HG02642 (cell line): Measurements from ENCODE around the gene CAPS.
"Not testable (repeated sequence)": the region's sequence is repeated elsewhere in the genome, so short reads cannot be mapped to it uniquely, and the experiment has no call there.

Experiments
- ATAC-seq: cut with Tn5 transposase; IDR thresholded peaks from one replicate; pipeline ENCODE4 v1.9.1; 2021; ENCODE audit warnings: mild to moderate bottlenecking; ENCODE audit not compliant: unreplicated experiment, poor library complexity

Gene CAPS

DNA sequence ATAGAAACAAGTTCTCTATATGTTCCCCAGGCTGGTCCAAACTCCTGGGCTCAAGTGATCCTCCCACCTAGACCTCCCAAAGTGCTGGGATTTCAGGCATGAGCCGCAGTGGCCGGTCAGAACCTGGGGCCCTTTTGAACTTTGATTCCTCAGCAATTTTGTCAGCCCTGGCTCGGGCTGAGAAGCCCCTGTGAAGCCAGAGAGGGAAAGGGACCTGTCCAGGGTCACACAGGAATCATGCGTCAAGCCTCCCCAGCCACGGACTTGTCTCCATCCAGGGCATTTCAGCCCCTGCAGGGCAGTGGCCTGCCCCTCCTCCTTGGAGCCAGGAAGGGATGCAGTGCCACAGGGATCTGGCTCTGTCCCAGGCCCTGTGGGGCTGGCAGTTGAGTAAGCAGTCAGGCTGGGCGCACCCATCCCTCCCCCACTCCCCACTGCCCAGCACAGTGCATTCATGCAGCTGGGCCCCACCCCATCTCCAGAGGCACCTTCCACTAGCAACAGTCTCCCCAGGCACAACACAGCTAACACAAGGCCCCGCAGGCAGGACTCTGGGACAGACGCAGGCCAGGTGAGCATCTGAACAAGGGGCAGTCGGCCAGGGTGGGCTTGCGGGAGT lies at the start of gene CAPS:
CAPS (plus strand) TSS at position 516 of the 619 bp plus-strand sequence. CDS start 153 bp downstream, outside the sequence.
- ATAC-seq, result no peak

DNA sequence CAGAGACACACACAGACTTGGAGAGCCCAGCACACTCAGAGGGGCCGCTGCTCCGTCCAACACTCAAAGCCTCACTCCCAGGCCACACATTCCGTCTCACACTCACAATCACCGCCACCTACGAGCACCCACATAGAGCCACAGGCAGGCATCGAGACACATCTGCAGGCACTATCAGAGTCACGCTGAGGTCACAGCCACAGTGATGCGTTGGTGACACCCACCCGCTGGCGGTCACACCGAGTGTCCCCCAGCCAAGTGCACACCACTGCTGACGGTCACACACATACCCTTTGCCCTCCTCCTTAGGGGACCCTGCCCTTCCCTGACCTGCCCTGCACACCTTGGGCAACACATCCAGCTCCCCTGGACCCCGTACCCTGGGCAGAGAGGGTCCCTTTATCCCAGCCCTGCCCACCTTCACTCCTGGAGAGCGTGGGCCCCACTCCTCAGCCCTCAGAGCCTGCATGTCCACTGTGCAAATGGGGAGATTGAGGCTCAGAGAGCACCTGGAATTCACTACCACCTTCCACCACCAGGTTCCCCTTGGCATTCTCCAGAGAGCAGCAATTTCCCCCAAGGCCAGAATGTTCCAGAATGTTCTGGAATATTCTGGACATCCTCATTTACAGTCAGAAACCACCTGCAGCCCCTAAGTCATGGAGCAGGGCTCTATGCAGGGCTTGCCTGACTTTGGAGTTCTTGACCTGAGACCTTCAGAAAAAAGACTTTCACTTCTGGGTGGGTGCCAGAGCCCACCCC lies 49.1 kb upstream of the CAPS start:
- no peak for ATAC-seq

DNA sequence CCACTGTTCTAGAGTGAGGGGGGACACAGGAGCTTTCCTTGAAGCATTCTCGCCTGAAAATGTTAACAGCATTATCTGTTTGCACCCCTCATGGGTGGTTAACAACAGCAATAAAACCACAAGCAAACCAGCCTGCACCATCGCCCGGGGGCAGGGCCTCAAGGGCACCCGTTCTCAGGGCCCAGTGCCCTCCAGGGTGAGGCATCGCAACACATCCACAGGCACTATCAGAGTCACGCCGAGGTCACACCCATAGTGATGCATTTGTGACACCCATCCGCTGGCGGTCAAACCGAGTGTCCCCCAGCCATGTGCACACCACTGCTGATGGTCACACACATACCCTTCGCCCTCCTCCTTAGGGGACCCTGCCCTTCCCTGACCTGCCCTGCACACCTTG lies 48.3 kb upstream of the CAPS start:
- no peak for ATAC-seq

DNA sequence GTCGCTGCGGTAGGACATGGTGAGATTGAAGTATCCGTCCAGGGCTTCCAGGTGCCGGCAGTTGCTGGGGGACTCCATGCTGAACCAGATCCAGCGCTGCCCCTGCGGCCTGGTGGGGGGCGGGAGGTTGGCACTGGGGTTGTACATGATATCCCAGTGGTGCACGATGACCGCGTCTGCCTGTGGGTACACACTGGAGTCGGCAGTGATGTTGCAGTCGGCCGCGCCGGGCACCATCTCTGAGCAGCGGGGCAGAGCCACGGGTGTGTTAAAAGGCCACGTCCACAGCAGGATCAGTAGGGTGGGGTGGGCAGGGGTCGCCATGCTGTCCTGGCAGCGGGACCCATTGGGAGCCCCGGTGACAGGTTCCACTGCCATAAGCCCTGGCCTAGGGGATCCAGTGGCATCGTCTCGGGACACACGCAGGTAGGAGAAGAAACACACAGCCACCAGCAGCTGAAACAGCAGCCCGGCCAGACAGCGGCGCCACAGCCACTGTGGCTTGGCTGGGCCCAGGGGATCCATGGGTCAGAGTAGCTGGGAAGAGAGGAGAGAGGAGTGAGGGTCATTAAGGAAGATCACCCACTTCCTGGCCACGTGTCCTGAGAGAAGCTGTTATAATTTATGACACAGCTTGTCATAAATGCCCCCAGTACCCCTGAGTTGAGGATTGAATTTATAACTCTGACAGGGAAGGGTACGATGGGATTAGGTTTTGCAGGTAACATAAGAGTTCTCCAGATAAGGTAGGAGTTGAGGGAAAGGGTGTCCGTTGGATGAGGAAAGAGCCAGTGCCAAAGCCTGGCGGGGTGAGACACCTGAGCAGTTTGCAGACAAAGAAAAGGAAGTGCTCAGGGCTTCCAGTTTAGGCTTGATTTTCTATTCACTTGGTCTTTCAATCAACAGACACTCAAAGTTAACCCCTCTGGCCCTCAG lies 46.6 kb upstream of the CAPS start:
- ATAC-seq, result no peak

DNA sequence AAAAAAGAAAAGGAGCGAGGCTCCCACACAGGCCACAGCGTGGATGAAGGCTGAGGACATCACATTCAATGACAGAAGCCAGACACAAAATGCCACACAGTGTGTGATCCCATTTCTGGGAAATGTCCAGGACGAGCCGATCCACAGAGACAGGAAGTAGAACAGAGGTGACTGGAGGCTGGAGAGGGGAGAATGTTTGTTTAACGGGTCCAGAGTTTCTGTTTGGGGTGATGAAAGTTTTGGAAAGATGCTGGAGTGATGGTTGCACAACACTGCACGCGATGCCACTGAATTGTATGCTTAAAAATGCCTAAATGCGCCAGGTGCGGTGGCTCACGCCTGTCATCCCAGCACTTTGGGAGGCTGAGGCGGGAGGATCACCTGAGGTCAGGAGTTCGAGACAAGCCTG lies 43.1 kb upstream of the CAPS start:
- no peak for ATAC-seq

DNA sequence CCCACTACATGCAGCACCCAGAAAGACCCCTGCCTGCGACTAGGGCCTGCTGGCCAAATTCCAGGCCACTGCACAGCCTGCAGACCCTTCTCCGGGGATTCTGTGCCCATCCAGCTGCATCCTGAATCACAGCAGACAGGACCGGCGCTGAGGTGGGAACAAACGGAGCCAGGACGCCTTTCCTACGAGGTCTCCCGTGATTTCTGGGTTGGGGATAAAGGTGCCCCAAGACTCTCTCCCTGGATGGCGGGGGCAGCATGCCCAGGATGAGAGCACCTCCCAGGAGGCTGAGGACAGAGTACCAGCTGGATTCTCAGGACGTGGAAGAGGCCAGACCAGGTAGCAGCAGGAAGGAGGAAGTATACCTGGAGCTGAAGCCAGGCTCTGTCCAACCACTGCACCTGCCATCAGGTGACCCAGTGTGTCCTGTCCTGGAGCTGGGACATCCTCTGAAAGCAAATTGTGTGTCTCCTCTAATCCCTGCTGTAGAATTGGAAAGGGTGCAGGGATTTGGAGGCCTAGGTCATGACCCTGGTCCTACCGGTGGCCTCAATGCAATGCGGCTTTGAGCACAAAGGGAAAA lies 40.3 kb upstream of the CAPS start:
- ATAC-seq, result no peak

DNA sequence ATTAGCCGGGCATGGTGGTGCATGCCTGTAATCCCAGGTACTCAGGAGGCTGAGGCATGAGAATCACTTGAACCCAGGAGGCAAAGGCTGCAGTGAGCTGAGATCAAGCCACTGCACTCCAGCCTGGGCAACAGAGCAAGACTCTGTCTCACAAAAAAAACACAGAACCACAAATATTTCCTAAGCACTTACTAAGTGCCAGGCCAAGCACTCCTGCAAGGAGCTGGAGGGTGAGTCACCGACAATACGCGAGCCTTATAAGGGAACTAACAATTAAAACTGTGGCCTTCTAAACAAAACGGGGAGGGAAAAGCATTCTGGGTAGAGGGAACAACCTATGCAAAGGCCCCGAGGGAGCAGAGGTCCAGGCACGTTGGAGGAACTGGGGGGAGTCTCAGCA lies 39.6 kb upstream of the CAPS start:
- not testable (repeated sequence) for ATAC-seq

DNA sequence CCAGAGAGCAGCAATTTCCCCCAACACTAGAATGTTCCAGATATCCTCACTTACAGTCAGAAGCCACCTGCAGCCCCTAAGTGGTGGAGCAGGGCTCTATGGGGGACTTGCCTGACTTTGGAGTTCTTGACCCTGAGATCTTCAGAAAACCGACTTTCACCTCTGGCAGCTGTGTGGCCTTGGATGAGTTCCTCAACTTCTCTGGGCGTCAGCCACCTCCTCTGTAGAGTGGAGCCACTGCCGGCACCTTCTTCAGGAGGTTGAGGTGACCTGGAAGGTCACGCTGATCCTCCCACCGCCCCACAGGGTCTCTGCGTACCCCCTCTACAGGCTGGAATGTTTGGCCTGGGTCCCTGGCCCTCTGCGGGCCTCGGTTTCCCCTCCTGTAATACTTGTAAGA lies 36.6 kb upstream of the CAPS start:
- ATAC-seq, result no peak

DNA sequence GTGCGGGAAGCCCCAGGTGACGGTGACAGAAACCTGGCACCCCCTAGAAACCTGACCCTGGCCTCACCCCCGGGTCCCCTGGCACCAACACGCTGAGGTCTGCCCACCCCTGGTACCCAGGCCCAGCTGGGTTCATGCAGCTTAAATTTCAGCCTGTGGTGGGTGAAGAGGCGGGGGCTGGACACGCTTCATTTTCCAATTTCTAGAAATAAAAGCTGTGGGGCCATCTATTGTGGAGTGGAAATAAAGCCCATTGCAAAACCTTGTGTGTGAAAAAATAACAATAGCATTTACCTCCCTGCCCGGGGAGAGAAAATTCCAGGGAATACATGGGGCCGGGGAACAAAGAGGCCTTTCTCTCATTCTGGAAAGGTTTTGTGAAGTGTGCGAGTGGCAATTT lies 36.2 kb upstream of the CAPS start:
- ATAC-seq, result no peak

DNA sequence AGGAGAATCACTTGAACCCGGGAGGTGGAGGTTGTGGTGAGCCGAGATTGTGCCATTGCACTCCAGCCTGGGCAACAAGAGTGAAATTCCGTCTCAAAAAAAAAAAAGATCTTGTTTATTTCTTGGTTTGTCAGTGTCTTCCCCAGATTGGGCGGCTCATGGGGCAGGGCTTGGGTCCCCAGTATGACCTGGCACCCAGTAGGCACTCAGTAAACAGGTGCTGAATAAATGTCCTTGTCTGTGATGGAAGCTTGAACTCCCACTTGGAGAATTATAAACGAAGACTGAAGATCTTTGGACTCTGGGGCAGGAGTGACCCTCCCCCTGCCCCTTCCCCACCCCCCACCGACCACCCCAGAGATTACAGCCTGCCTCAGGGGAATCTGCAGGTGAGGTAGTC lies 33.9 kb upstream of the CAPS start:
- ATAC-seq, result no peak

DNA sequence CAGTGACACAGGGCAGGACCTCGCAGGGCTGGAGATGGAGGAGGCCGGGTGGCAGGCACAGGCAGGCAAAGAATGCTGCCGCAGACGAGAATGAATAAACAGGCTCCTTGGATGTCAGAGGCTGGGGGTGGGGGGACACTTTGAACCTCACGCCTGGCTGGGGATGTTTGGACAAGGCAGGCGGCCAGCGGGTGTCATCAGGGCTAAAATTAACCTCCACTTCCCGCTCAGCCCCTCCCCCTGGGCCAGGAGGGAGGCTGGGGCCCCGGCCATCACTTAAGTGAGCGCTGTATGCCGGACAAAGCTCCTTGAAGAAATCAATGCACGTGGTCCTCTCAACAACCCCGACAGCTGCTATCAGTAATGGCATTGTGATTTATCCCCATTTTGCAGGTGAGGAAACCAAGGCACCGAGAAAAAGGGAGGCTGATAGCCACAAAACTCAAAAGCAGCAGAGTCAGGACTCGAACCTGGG lies 33.4 kb upstream of the CAPS start:
- ATAC-seq, result no peak

DNA sequence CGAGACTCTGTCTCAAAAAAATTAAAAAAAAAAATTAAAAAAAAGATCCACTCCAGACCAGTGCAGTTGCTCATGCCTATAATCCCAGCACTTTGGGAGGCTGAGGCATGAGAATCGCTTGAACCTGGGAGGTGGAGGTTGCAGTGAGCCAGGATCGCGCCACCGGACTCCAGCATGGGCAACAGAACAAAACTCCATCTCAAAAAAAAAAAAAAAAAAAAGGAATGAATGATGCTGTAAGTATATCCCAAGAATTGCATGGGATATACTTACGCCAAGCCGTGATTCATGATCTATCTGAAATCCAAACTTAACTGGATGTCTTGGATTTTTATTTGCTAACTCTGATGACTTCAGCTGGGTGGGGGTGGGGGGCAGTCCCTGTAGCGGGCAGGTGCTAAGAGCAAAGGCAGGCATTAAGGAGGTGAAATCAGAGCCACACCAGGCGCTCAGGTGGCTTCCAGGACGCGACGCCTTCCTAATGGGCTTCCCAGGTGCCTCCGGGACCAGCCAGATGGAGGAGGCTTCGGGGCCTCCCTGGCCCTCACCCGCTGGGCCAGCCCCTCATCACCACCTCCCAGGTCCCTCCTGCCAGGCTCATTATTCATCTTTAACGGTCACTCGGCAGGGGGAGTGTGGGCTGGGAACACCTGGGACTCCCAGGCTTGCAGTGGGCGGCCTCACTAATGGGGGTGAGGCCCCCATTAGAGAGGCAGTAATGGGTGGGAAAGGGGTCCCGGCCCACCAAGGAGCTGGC lies 32.3 kb upstream of the CAPS start:
- ATAC-seq, result no peak

DNA sequence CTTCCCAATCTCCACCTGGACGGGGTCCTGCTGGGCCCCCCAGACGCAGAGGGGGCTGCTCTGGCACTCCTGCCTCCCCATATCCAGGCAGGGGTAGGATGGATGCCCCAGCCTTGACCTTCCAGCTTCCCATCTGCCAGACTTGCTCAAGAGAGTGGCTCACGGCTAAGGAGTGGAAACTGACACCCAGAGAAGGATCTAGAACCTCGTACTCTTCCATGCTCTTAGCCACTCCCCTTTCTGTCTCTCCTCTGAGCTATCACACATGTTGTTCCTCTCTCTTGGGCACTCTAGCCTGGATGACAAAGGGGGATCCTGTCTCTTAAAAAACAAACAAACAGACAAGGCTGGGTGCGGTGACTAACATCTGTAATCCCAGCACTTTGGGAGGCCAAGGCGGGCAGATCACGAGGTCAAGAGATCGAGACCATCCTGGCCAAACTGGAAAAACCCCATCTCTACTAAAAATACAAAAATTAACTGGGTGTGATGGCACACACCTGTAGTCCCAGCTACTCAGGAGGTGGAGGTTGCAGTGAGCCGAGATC lies 31.6 kb upstream of the CAPS start:
- ATAC-seq, result no peak

DNA sequence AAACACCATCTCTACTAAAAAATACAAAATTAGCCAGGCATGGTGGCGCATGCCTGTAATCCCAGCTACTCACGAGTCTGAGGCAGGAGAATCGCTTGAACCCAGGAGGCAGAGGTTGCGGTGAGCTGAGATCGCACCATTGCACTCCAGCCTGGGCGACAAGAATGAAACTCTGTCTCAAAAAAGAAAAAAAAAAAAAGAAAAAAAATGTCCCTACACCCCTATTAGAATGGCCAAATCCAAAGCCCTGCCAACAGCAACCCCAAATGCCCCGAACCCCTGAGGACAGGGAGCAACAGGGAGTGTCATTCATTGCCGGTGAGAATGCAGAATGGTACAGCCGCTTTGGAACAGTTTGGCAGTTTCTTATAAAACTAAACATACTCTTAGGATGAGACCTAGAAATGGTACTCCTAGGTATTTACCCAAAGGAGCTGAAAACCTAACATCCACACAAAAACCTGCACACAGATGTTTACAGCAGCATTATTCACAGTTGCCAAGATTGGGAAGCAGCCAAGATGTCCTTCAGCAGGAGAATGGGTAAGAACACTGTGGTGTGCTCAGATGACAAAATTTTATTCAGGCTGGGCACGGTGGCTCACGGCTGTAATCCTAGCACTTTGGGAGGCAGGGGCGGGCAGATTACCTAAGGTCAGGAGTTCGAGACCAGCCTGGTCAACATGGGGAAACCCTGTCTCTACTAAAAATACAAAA lies 30.7 kb upstream of the CAPS start:
- ATAC-seq, result not testable (repeated sequence)

DNA sequence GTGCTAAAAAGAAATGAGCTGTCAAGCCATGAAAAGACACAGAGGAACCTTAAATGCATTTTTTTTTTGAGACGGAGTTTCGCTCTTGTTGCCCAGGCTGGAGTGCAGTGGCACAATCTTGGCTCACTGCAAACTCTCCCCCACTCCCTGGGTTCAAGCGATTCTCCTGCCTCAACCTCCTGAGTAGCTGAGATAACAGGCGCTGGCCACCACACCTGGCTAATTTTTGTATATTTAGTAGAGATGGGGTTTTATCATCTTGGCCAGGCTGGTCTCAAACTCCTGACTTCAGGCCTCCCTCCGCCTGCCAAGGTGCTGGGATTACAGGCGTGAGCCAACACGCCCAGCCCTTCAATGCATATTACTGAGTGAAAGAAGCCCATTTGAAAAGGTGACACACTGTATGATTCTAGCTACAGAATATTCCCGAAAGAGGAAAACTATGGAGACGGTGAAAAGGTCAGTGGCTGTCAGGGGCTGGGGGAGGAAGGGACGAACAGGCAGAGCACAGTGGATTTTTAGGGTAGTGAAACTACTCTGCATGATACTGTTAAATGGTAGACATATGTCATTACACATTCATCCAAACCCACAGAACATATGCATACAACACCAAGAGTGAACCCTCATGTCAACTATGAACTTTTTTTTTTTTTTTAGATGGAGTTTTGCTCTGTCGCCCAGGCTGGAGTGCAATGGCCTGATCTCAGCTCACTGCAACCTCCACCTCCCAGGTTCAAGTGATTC lies 29.8 kb upstream of the CAPS start:
- not testable (repeated sequence) for ATAC-seq

DNA sequence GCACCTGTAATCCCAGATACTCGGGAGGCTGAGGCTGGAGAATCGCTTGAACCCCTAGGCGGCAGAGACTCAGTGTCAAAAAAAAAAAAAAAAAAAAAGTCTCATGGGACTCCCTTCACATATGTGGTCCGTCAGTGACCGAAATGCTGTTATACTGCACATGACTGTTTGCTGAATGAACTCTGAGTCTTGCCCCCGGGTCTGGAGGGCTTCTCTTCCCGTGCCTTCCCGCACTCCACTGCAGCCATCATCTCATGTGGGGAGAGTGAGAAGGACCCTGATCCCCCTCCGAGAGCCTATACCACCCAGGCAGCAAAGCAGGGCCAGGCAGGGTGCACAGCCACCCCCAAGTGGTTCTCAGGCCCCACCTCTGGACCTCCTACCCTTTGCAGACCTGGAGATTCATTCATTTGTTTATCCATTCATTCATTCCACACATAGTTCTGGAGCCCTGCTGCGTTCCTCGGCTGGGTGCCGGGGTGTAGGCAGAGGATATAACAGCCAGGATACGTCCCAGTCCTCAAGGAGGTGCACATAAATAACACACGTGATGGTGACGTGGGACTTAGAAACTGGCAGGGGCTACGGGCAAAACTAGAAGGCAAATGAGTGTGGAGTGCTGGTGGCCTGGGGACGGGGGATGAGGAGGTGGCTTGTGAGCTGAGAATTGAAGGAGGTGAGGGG lies 24.6 kb upstream of the CAPS start:
- ATAC-seq, result no peak

DNA sequence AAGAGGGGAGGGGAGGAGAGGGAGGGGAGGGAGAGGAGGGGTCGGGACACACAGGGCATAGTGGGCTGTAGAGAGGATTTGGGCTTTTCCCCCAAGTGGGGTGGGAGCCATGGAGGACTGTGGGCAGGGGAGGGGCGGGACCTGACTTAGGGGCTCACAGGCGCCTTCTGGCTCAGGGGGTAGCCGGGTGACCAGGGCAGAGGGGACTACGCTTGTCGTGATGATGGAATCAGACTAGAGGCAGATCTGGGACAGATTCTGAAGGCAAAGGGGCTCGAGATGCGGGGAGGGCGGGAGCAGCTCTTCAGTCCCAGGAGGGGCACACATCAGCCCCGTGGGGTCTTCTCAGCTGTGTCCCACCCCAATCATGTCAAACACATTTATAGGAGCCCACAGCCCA lies 24.0 kb upstream of the CAPS start:
- no peak for ATAC-seq

DNA sequence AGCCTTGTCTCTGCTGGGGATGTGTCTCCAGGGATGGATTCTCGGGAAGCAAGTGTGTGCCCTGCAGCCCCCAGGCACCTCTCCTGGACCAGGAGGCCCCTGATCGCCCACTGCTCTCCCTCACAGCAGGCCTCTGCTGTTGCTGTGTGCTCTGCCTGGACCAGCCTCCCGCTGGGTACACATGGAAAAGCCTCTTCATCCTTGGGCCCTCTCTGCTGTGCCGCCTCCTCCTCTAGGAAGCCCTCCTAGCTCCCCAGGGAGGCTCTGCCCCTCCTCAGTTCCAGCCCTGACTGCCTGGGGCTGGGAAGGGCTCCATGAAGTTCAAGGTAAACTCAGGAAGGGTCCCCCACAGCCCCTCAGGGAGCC lies 22.5 kb upstream of the CAPS start:
- no peak for ATAC-seq
